Measurements from ENCODE around the gene TUBGCP3.
"Not testable (repeated sequence)": the region's sequence is repeated elsewhere in the genome, so short reads cannot be mapped to it uniquely, and the experiment has no call there.

TUBGCP3 gene

DNA sequence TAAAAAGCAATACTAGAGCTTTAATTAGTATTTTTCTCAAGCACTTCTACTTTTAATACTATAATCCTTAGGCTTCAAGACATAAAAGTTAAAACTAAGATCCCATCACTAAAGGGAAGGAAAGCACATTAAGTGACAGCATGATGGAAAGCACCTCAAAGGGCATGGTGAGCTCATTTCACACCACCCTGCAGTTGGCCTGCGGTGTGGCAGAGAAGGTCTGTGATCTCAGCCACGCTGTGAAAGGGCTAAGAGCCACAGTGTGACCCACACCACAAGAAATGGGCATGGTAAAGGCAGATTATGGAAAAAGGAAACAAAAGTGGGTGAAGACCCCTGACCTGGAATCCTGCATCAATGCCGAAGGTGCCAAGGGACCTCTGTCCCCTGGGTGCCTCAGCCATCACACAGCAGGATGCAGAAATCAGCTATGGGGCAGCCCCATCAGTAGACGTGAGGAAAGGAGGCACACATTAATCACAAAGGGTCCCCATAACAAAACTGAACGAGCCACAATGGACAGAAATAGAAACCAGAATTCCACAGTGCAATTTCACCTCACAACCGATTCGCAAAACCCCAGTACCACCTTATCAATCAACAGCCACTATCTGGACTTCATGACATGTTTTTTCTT lies 33.6 kb downstream of the TUBGCP3 start:
- no peak for TF ChIP-seq CTCF (IDR thresholded peaks at IDR 0.05; ENCODE audit: borderline replicate concordance, insufficient read depth, low read depth, low read length)
- H3K4me3 ChIP-seq (ENCODE audit: low read depth, low read length), result no peak overlapping the region

DNA sequence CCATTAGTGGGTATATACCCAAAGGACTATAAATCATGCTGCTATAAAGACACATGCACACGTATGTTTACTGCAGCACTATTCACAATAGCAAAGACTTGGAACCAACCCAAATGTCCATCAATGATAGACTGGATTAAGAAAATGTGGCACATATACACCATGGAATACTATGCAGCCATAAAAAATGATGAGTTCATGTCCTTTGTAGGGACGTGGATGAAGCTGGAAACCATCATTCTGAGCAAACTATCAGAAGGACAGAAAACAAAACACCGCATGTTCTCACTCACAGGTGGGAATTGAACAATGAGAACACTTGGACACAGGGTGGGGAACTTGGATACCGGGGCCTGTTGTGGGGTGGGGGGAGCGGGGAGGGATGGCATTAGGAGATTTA lies 39.0 kb downstream of the TUBGCP3 start:
- H3K4me3 ChIP-seq (ENCODE audit: low read depth, low read length), result not testable (repeated sequence)

DNA sequence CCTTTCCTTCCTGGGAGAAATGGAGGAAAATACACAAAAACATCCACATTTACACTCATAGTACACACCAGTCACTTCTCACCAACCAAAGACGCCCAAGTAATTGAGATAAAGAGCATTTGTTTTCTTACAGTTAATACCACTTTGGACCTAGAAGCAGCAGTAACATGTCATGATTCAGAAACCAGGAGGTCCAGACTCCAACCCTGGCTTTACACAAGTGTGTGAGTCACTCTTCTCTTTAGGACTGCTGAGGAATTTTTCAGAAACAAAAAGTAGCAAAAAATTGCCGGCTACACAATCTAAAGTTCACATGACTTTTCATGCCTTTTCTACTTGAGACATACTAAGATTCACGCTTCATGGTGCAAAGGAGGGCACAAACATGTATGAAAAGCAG lies 42.1 kb downstream of the TUBGCP3 start:
- no peak for TF ChIP-seq CTCF (IDR thresholded peaks at IDR 0.05; ENCODE audit: borderline replicate concordance, insufficient read depth, low read depth, low read length)
- H3K4me3 ChIP-seq (ENCODE audit: low read depth, low read length), result no peak overlapping the region

DNA sequence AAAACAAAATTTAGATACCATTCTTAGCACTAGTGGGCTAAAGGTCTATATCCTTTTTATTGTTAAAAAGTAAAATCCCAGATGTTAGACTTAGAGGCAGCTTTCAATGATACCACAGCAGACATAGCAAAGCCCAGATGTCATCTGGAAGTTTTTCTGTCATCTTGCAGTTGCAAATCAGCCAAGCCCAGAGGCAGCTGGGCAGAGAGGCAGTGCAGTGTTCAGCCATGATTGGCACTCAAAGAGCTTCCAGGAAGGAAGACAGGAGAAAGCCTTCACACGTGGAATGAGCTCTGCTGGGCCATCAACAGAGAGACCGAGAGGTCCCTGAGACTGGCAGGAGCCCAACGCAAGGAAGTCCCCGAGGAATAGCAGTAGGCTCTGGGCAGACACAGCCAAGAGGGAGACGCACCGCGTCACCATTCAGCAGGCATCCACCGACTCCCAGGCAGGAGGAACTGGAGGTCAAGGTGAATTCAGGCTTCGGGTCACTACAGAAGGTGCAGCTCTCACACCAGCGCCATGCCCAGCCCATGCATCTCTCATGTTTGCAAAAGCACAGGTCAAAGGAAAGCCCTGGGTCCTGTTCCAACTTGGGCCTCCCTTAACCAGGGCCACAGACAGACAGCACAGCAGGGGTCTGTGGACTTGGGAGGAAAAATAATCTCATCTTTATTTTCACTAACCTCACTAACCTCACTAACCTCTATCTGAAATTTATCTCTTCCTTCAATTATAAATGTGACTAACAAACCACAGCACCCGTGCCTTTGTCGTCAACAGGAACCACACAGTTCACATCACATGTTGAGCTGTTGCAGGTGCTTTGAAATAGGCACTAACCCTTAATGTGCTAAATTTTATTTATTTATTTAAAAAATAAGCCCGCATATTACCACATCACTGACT lies 54.9 kb downstream of the TUBGCP3 start:
- no peak overlapping the region for H3K4me3 ChIP-seq (ENCODE audit: low read depth, low read length)
- TF ChIP-seq CTCF (IDR thresholded peaks at IDR 0.05; ENCODE audit: borderline replicate concordance, insufficient read depth, low read depth, low read length), result no peak

DNA sequence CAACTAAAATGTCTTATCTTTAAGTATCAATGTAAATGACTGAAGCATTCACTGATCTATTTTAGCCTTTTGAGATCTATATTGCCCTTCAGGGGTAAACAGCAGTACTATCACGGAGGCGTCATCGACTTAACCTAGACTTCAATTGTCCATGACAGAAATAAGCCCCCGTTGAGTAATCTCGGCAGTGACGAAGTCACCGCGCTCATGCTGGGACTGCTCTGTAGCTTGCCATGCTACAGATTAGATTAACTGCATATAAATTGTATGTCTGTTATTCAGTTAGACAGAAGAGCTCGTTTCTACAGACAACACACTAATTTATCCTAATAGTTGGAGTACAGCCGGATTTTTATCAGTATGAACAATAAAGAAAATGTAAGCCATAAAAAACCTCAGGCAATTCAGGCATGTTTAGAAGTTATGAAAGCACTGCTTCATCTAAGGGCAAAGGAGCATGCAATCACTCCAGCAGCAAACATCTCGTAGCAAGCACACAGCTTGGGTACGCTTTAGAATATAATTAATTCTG lies 56.6 kb downstream of the TUBGCP3 start:
- TF ChIP-seq CTCF (IDR thresholded peaks at IDR 0.05; ENCODE audit: borderline replicate concordance, insufficient read depth, low read depth, low read length), result no peak
- H3K4me3 ChIP-seq (ENCODE audit: low read depth, low read length), result no peak overlapping the region

- no peak for TF ChIP-seq CTCF (IDR thresholded peaks at IDR 0.05; ENCODE audit: borderline replicate concordance, insufficient read depth, low read depth, low read length)
- no peak overlapping the region for H3K4me3 ChIP-seq (ENCODE audit: low read depth, low read length)
Observed at GRCh38 chr13:112530861-112531260, 57.1 kb downstream of the TUBGCP3 start.

DNA sequence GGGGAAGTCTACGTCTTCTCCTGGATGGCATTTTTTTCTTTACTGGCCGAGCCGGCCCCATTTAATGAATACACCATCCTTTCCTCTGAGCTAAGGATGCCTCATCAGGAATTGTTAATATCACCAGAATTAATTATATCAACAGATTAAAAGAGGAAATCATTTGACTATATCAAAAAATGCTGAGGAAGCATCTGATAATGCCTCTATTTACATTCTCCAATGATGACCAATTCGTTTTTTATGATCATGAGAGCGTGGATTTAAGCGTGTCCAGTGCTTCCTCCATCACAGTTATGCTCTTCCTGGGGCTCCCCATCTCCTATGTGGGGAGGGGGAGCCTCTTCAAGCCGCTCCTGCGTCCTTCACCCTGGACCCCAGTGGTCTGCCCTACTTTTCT lies 58.7 kb downstream of the TUBGCP3 start:
- no peak overlapping the region for H3K4me3 ChIP-seq (ENCODE audit: low read depth, low read length)
- TF ChIP-seq CTCF (IDR thresholded peaks at IDR 0.05; ENCODE audit: borderline replicate concordance, insufficient read depth, low read depth, low read length), result no peak

Measured in GM12875 (cell line).